Activated CD4-positive, alpha-beta T cell treated with anti-CD3 and anti-CD28 coated beads, Interleukin-2, amount 50 U/mL, for 4 hours (primary cell): Measurements from ENCODE around the gene SIN3A.
A peak's percentile ranks its signal among the peaks of the same experiment; 100 is the strongest.
"Not testable (repeated sequence)": the region's sequence is repeated elsewhere in the genome, so short reads cannot be mapped to it uniquely, and the experiment has no call there.

ENCODE experiments used
- DNase-seq, 2 experiments: peaks; one replicate each; pipeline ENCODE4 v3.0.0-alpha.2; 2020

Gene SIN3A

GRCh38 chr15:75450307-75451201 lies 936 bp downstream of the SIN3A start:
- peak; percentile 96 for DNase-seq

- DNase-seq, result no peak
These were observed 1.7 kb downstream of the SIN3A start for GRCh38 chr15:75449585-75450306.

DNA sequence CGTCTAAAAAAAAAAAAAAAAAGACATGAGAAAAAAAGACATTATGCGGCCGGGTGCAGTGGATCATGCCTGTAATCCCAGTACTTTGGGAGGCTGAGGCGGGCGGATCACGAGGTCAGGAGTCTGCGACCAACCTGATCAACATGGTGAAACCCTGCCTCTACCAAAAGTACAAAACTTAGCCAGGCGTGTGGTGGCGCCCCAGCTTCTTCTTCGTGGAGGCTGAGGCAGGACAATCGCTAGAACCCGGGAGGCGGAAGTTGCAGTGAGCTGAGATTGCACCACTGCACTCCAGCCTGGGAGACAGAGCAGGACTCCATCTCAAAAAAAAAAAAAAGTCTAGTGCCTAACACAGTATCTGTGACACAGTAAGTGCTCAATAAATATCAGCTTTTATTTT lies 3.3 kb downstream of the SIN3A start:
- not testable (repeated sequence) for DNase-seq

DNA sequence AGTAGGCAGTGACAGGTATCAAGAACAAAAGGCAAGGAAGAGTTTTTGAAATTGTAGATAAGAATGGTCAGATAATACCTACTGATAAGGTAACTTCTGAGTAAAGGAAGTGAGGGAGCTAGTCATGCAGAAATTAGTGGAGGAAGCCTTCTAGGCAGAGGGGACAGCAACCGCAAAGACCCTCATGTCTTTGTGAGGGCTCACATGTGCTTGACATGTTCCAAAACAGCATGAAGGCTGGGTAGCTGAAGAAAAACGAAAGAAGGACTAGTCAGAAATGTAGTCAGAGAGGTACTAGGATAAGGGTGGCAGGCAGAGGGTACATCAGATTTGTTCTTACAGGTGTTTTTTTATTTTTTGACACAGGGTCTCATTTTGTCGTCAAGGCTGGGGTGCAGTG lies 5.3 kb downstream of the SIN3A start:
- no peak for DNase-seq

DNA sequence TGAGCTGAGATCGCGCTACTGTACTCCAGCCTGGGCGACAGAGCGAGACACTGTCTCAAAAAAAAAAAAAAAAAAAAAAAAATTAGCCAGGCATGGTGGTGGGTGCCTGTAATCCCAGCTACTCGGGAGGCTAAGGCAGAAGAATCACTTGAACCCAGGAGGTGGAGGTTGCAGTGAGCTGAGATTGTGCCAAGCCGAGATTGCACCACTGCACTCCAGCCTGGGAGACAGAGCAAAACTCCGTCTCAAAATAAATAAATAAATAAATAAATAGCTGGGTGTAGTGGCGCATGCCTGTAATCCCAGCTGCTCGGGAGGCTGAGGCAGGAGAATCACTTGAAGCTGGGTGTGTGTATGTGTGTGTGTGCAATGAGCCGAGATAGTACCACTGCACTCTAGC lies 6.2 kb downstream of the SIN3A start:
- not testable (repeated sequence) for DNase-seq

DNA sequence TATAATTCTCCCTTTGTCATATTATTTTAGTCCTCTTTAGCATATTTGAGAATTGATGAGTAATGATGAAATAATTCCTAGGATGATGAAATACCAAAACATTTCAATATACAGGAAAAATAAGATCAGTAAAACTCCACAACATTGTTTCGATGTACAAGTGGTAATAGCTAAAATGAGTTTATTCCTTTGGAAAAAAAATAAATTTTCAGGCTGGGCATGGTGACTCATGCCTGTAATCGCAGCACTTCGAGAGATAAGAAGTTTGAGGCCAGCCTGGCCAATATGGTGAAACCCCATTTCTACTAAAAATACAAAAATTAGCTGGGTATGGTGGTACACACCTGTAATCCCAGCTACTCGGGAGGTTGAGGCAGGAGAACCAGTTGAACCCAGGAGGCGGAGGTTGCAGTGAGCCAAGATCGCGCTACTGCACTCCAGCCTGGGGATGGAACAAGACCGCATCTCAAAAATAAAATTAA lies 7.5 kb downstream of the SIN3A start:
- not testable (repeated sequence) for DNase-seq

GRCh38 chr15:75437721-75438120 lies 13.8 kb downstream of the SIN3A start:
- DNase-seq, result no peak

DNA sequence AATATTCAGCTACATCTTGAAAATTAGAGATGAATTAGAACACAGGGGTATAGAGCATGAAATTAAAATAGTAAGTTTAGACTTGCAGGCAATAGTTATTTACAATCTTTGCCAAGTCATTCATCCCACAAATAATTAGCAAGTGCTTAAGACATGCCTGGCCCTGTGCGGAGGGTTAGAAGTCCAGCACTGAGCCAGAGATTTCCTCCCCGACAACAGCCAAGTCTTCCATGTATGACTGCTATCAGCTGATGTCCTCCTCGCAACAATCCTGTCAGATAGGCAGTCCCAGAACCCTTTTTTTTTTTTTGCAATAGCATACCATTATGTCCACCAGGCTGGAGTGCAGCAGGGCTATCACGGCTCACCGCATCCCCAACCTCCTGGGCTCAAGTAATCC lies 14.6 kb downstream of the SIN3A start:
- no peak for DNase-seq

- no peak for DNase-seq
These were observed 19.8 kb downstream of the SIN3A start for GRCh38 chr15:75431682-75432081.

GRCh38 chr15:75431270-75431669 lies 20.2 kb downstream of the SIN3A start:
- DNase-seq, result no peak

- DNase-seq, result no peak
These were observed 21.2 kb downstream of the SIN3A start for GRCh38 chr15:75430259-75430658.

GRCh38 chr15:75428152-75428551 lies 23.3 kb downstream of the SIN3A start:
- no peak for DNase-seq

DNA sequence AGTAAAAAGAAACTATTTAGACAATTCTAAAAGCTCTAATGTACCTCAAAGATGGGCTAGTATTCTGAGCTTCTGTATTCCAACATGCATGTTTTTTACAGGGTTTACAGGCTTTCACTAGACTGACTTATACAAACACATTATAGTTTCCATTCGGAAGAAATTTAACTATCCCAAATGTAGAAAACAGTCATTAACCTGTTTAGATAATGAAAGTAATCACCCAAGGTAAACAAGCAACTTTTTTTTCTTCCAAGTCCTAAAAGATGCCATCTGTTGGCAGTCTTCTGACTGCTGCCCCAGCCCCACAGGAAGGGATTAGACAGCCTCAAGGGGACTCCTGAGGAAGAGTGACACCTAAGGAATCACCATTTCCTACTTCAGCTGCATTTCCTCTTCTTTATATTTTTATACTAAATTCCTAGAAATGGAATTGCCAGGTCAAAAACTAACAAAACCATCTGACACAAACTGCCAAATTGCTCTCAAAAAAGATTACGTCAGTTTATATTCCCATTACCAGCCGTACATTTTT lies 25.5 kb downstream of the SIN3A start:
- no peak for DNase-seq

- no peak for DNase-seq
These were observed 28.9 kb downstream of the SIN3A start for GRCh38 chr15:75422554-75422953.

DNA sequence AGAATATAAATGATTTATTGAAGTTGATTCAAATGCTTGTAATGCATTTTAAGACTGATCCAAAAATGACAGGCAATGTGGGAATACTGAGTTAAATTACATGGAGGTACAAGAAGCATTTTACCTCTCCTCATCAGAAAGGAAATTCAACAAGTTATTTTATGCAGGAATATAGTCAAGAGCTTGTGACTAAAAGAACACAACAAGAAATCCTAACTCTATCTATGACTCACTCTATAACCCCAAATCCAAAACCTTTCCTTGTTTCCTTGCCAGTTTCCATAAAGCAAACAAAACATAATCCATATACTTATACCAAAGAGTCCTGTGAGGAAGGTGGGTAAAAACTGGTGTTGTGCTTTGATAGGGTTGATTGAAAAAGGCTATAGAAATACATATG lies 30.8 kb downstream of the SIN3A start:
- DNase-seq, result no peak

DNA sequence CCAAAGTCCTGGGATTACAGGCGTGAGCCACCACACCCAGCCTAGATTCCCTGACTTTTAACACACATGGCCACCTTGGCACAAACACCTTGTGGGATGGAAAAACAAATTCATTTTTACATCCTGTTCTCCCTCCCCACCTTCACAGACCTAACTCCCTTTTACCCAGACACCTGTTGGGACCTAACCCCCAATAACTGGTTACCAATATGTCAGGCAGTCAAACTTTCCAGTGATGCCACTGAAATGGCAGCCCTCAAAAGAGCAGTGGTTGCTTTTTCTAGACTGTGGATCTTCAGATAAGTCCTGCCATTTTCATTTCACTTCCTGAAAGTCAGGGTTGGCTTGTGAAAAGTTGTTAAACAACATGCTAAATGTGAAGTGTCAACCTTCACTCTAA lies 34.9 kb downstream of the SIN3A start:
- no peak for DNase-seq

GRCh38 chr15:75410196-75410595 lies 41.3 kb downstream of the SIN3A start:
- no peak for DNase-seq

GRCh38 chr15:75407083-75407482 lies 44.4 kb downstream of the SIN3A start:
- DNase-seq, result no peak

GRCh38 chr15:75403892-75404291 lies 47.6 kb downstream of the SIN3A start:
- no peak for DNase-seq

DNA sequence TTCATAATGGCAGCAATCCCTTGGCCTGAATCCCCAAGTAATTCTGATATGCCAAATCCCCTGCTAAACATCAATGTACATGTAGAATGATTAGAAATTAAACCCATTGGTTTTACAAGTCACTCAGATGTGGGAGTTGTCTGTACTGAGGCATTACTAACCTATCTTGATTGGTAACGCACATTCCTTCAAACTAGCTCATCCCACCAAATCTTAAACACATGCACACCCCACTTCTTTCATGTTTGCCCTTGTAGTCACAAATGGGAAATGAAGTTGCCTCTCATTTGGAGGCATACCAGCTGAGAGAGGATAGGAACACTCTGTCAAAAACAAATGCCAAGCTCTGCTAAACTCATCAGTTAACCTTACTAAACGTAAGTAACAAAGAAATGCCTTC lies 54.0 kb downstream of the SIN3A start:
- no peak for DNase-seq

DNA sequence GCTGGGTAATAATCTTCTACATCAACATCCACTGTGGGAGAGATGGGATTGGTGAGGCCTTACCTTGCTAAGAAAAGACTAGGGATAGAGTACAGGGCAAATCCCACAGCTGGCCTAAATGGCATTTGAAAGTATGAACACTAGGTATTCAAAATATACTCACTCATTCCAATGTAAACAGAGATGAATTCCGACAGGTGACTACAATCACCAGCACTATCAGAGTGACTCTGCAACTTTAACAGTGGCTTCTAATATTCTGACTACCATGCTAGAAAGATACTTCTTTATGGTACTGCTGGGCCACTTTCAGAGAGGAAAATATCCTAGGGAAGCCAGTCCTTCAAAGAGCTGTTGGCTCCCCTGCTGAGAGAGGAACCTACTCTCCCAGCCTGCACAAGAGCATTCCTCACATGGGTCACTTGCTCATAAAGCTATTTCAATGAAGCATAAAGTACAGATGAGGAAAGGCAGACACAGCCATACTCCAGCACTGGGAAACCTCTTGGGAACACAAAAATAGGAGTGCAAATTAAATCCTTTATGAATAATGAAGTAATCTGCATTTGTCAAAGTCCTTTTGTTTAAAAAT lies 61.6 kb downstream of the SIN3A start:
- DNase-seq, result no peak

GRCh38 chr15:75383986-75384385 lies 67.5 kb downstream of the SIN3A start:
- DNase-seq, result not testable (repeated sequence)

GRCh38 chr15:75380773-75381172 lies 70.7 kb downstream of the SIN3A start:
- no peak for DNase-seq
